ENCODE results near the gene YJEFN3.

YJEFN3 gene

GRCh38 chr19:19530423-19530804 lies 1.7 kb downstream of the YJEFN3 start:
- TF ChIP-seq REST (IDR thresholded peaks at IDR 0.05; ENCODE audit: insufficient read depth in 1 of 2, low read depth in 2 of 2, low read length in 2 of 2) (no peak), SIN3A (IDR thresholded peaks at IDR 0.05; ENCODE audit: borderline replicate concordance, insufficient read depth, low read length) (no peak), POLR2AphosphoS5 (IDR thresholded peaks at IDR 0.05; ENCODE audit: low read depth, low read length) (no peak), TAF1 (IDR thresholded peaks at IDR 0.05; ENCODE audit: borderline replicate concordance, insufficient read depth, low read length) (no peak), FOXP2 (optimal IDR thresholded peaks at IDR 0.05; ENCODE audit: borderline replicate concordance, extremely low read depth, extremely low read length, insufficient read depth) (no peak)

GRCh38 chr19:19530889-19531288 lies 2.2 kb downstream of the YJEFN3 start:
- TF ChIP-seq SIN3A (IDR thresholded peaks at IDR 0.05; ENCODE audit: borderline replicate concordance, insufficient read depth, low read length), result no peak
- no peak for TF ChIP-seq TAF1 (IDR thresholded peaks at IDR 0.05; ENCODE audit: borderline replicate concordance, insufficient read depth, low read length)
- no peak for TF ChIP-seq REST (IDR thresholded peaks at IDR 0.05; ENCODE audit: insufficient read depth in 1 of 2, low read depth in 2 of 2, low read length in 2 of 2)
- TF ChIP-seq FOXP2 (optimal IDR thresholded peaks at IDR 0.05; ENCODE audit: borderline replicate concordance, extremely low read depth, extremely low read length, insufficient read depth), result no peak

- TF ChIP-seq REST (IDR thresholded peaks at IDR 0.05; ENCODE audit: insufficient read depth in 1 of 2, low read depth in 2 of 2, low read length in 2 of 2) (no peak), FOXP2 (optimal IDR thresholded peaks at IDR 0.05; ENCODE audit: borderline replicate concordance, extremely low read depth, extremely low read length, insufficient read depth) (no peak), POLR2AphosphoS5 (IDR thresholded peaks at IDR 0.05; ENCODE audit: low read depth, low read length) (peak; percentile 20; the same call in 1 of the 2 replicates)
Measured at GRCh38 chr19:19531951-19532805, 3.5 kb downstream of the YJEFN3 start.

- TF ChIP-seq TAF1 (IDR thresholded peaks at IDR 0.05; ENCODE audit: borderline replicate concordance, insufficient read depth, low read length) (no peak), POLR2AphosphoS5 (IDR thresholded peaks at IDR 0.05; ENCODE audit: low read depth, low read length) (no peak), SIN3A (IDR thresholded peaks at IDR 0.05; ENCODE audit: borderline replicate concordance, insufficient read depth, low read length) (no peak), REST (IDR thresholded peaks at IDR 0.05; ENCODE audit: insufficient read depth in 1 of 2, low read depth in 2 of 2, low read length in 2 of 2) (no peak), FOXP2 (optimal IDR thresholded peaks at IDR 0.05; ENCODE audit: borderline replicate concordance, extremely low read depth, extremely low read length, insufficient read depth) (no peak)
Measured at GRCh38 chr19:19532806-19533701, 4.3 kb downstream of the YJEFN3 start.

Data from PFSK-1 (cell line).